GM12878 (cell line): ENCODE data around the gene GPC5. TPM values are rescaled to one million over a fixed set of nuclear protein-coding genes. Genes with fewer than 3 reads are reported as not detected.

ENCODE experiments used
- ATAC-seq: fragments of 200-7000 bp; cut with Tn5 transposase; 3 replicates; pipeline ENCODE4 v1.9.1; 2020; ENCODE audit warnings: mild to moderate bottlenecking, moderate library complexity
- BruUV-seq: library from RNA; stranded (reverse); fragments of 400-500 nt; replicated peaks from 2 replicates; lab custom pipeline; 2021; lab: Mats Ljungman, UMichigan
- CTCF ChIA-PET: fragments of 300-600 bp; sonication (Branson Sonifier 250); formaldehyde crosslinking; extraction: SDS; loops from one replicate; lab custom pipeline; 2021; ENCODE audit warnings: inconsistent platforms; lab: Yijun Ruan, JAX
- POLR2A ChIA-PET: fragments of 350-600 bp; formaldehyde crosslinking; extraction: SDS; loops from one replicate; lab custom pipeline; 2021; ENCODE audit warnings: inconsistent platforms; lab: Charles Lee
- RAD21 ChIA-PET: fragments of 300-600 bp; sonication (Branson Sonifier 250); formaldehyde crosslinking; loops from one replicate; lab custom pipeline; 2023; ENCODE audit warnings: antibody characterized with exemption; ENCODE audit not compliant: unreplicated experiment; lab: Charles Lee
- SMC1A ChIA-PET: fragments of 300-600 bp; sonication (Branson Sonifier 250); formaldehyde crosslinking; loops from one replicate; lab custom pipeline; 2023; ENCODE audit not compliant: unreplicated experiment, uncharacterized antibody; lab: Charles Lee
- DNase-seq: peaks from one replicate; pipeline ENCODE4 v3.0.0-alpha.2; 2011; ENCODE audit warnings: low read depth, low spot score
- FAIRE-seq: peaks from 3 replicates; lab custom pipeline; 2011; peaks lifted over from hg19 to GRCh38; lab: Jason Lieb, UNC
- H2AFZ ChIP-seq: 2 replicates; pipeline ENCODE4 v1.6.0; 2011; ENCODE audit warnings: low read depth, low read length, control low read depth; ENCODE audit not compliant: control insufficient read depth
- H3K27ac ChIP-seq: 2 replicates; pipeline ENCODE4 v1.5.1; 2011; ENCODE audit warnings: control low read depth; ENCODE audit not compliant: control insufficient read depth, insufficient read depth
- H3K27me3 ChIP-seq, 2 experiments: replicated peaks in 1 of 2; 2 replicates each; pipeline versions ENCODE4 v1.6.0 to v1.6.1; 2011; ENCODE audit warnings: low read length in 1 of 2; ENCODE audit not compliant: control insufficient read depth in 2 of 2, insufficient read depth in 2 of 2
- H3K36me3 ChIP-seq, 2 experiments: 2 replicates each; pipeline ENCODE4 v1.5.1; 2011; ENCODE audit warnings: low read length in 1 of 2; ENCODE audit not compliant: control insufficient read depth in 2 of 2, insufficient read depth in 2 of 2
- H3K4me1 ChIP-seq: 2 replicates; pipeline ENCODE4 v1.6.1; 2011; ENCODE audit warnings: mild to moderate bottlenecking, low read length, moderate library complexity, mixed read lengths; ENCODE audit not compliant: control insufficient read depth, insufficient read depth
- H3K4me2 ChIP-seq: 2 replicates; pipeline ENCODE4 v1.6.0; 2011; ENCODE audit warnings: control low read depth; ENCODE audit not compliant: control insufficient read depth, insufficient read depth
- H3K4me3 ChIP-seq: fragments of 200-600 bp; sonication (generic); 2 replicates; pipeline ENCODE4 v1.5.1; 2016
- H3K79me2 ChIP-seq: 2 replicates; pipeline ENCODE4 v1.6.0; 2011; ENCODE audit warnings: low read length; ENCODE audit not compliant: control insufficient read depth, insufficient read depth
- H3K9ac ChIP-seq: 2 replicates; pipeline ENCODE4 v1.8.0; 2011; ENCODE audit warnings: low read length, control low read depth, mixed read lengths; ENCODE audit not compliant: control insufficient read depth, insufficient read depth
- H3K9me3 ChIP-seq: replicated peaks from 3 replicates; pipeline ENCODE4 v1.5.1; 2011; ENCODE audit warnings: mild to moderate bottlenecking, low read length; ENCODE audit not compliant: control insufficient read depth, insufficient read depth
- H4K20me1 ChIP-seq: 2 replicates; pipeline ENCODE4 v1.6.0; 2011; ENCODE audit not compliant: control insufficient read depth, insufficient read depth
- ATF7 ChIP-seq: fragments of 450-650 bp; IDR thresholded peaks from 2 replicates; pipeline ENCODE4 v1.6.1; 2016; ENCODE audit warnings: low read depth, mild to moderate bottlenecking
- CHD4 ChIP-seq: fragments of 200-600 bp; sonication (generic); IDR thresholded peaks from 2 replicates; pipeline ENCODE4 v1.6.1; 2016; ENCODE audit warnings: mild to moderate bottlenecking
- CREM ChIP-seq: IDR thresholded peaks from 2 replicates; pipeline ENCODE4 v1.6.1; 2014; ENCODE audit warnings: antibody characterized with exemption, low read depth
- ESRRA ChIP-seq: IDR thresholded peaks from 2 replicates; pipeline ENCODE4 v1.6.1; 2012; ENCODE audit warnings: mild to moderate bottlenecking, low read length, improper control_type of control experiment
- HCFC1 ChIP-seq: fragments of 150-350 bp; IDR thresholded peaks from 2 replicates; pipeline ENCODE4 v1.6.1; 2014; ENCODE audit warnings: low read length
- MEF2A ChIP-seq: IDR thresholded peaks from 2 replicates; pipeline ENCODE4 v1.6.1; 2011; ENCODE audit warnings: low read depth, mild to moderate bottlenecking, low read length, moderate library complexity; ENCODE audit not compliant: insufficient read depth
- MYC ChIP-seq: IDR thresholded peaks from 2 replicates; pipeline ENCODE4 v1.6.1; 2011; ENCODE audit warnings: mild to moderate bottlenecking, low read length, moderate library complexity, inconsistent platforms; ENCODE audit not compliant: insufficient read depth, insufficient replicate concordance, insufficient read length, severe bottlenecking
- NBN ChIP-seq: fragments of 450-650 bp; IDR thresholded peaks from 2 replicates; pipeline ENCODE4 v1.6.1; 2016
- NFXL1 ChIP-seq: fragments of 450-650 bp; IDR thresholded peaks from 2 replicates; pipeline ENCODE4 v1.6.1; 2017; ENCODE audit warnings: antibody characterized with exemption, mild to moderate bottlenecking, borderline replicate concordance
- PBX3 ChIP-seq: IDR thresholded peaks from 2 replicates; pipeline ENCODE4 v1.6.1; 2011; ENCODE audit warnings: mild to moderate bottlenecking, low read depth, low read length, moderate library complexity; ENCODE audit not compliant: insufficient replicate concordance
- STAT1 ChIP-seq: fragments of 450-650 bp; conservative IDR thresholded peaks from 2 replicates; pipeline ENCODE4 v1.6.1; 2014; ENCODE audit warnings: antibody characterized with exemption, mild to moderate bottlenecking
- STAT3 ChIP-seq: IDR thresholded peaks from 2 replicates; pipeline ENCODE4 v1.6.1; 2011; ENCODE audit warnings: low read depth, low read length, improper control_type of control experiment
- USF1 ChIP-seq: IDR thresholded peaks from 2 replicates; pipeline ENCODE4 v1.6.1; 2011; ENCODE audit warnings: borderline replicate concordance, low read depth, mild to moderate bottlenecking, moderate library complexity, mixed read lengths, low read length; ENCODE audit not compliant: insufficient read depth; ENCODE audit errors: extremely low read length
- ZNF24 ChIP-seq: fragments of 450-650 bp; IDR thresholded peaks from 2 replicates; pipeline ENCODE4 v1.6.1; 2017; ENCODE audit warnings: antibody characterized with exemption, mild to moderate bottlenecking
- ZNF384 ChIP-seq: IDR thresholded peaks from 2 replicates; pipeline ENCODE4 v1.6.1; 2012; ENCODE audit warnings: low read depth, mild to moderate bottlenecking, low read length, improper control_type of control experiment, borderline replicate concordance
- WGBS: methylation state at CpG from one replicate; pipeline ENCODE4 v1.1.6; 2016; ENCODE audit warnings: low lambda C conversion rate; ENCODE audit not compliant: insufficient replicate concordance, insufficient coverage; ENCODE audit errors: missing lambda C conversion rate; 5-methylcytosine and 5-hydroxymethylcytosine counted together
- in situ Hi-C: fragments of 300-500 bp; cut with MboI; formaldehyde crosslinking; loops from 9 replicates; pipeline ENCODE4 v1.14.3; 2018; ENCODE audit warnings: mixed read lengths
- intact Hi-C: fragments of 100-400 bp; cut with micrococcal nuclease; formaldehyde crosslinking; loops from one replicate; pipeline ENCODE4 v1.14.2; 2022; ENCODE audit not compliant: unreplicated experiment
- polyA plus RNA-seq, 11 experiments: library from polyadenylated mRNA; depleted of rRNA in 4 of 11; unstranded in 6 of 11; stranded (reverse) in 5 of 11; fragments of >200 nt; fragmentation: Nextera tagmentation in 4 of 11; fragmentation: Illumina TruSeq in 1 of 11; extraction: Ambion mirVana in 4 of 11; extraction: Trizol in 1 of 11; gene quantifications; 1 replicate in 1 of 11; 2 replicates in 10 of 11; pipeline versions ENCODE4 v1.2.1 to v1.2.3, GENCODE V29; 2011 to 2016; ENCODE audit warnings: inconsistent platforms in 2 of 11, missing spikeins in 2 of 11, low read depth in 1 of 11
- total RNA-seq, 4 experiments: library from RNA; depleted of rRNA in 3 of 4; stranded (reverse); fragments of >200 nt in 3 of 4; fragmentation: Illumina TruSeq in 1 of 4; extraction: Trizol in 1 of 4; gene quantifications; 2 replicates each; pipeline versions ENCODE4 v1.2.1 to v1.2.3, GENCODE V29; 2013 to 2021
- TF ChIP-seq, protein P1 (sequence below): fragments of 450-650 bp; IDR thresholded peaks from 2 replicates; pipeline ENCODE4 v1.6.1; 2016; ENCODE audit warnings: mild to moderate bottlenecking, moderate library complexity, borderline replicate concordance

The GPC5 gene
- total and polyA plus RNA-seq, 10 of the 15 experiments (the other 5 are each of a cell fraction or from before 2014, with no cell fraction given), result 0.05 to 0.87 (median 0.44) TPM; not detected in 1

DNA sequence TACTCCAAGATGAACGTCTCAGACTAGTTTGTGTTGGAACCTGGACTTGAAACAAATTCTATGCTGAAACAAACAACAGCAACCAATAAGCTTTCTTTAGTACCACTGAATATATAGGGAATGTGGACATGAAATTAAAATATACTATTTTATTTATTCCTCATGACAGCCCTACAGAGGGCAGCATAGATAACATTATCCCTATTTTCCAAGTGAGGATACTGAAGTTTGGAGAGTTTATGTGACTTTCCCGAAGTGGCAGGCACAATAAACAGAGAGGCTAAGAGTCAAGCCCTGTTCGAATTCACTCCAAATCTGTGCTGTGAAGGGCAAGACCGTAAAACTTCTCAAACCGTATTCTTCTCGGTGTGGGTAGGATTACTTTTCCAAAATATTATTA lies 1318.3 kb downstream of the GPC5 start:
- CTCF ChIA-PET, result no interaction called here
- in situ Hi-C loops, result no loop called here

More for the DNA sequence above, 1318.3 kb downstream of the GPC5 start:
- H4K20me1 ChIP-seq, result no peaks in the 10 kb centered on the region
- POLR2A ChIA-PET, result no interaction called here
- no peaks in the 10 kb centered on the region for H3K79me2 ChIP-seq
- no peak for DNase-seq
- H3K4me3 ChIP-seq, result no peak overlapping the region
- TF ChIP-seq, protein P1, sequence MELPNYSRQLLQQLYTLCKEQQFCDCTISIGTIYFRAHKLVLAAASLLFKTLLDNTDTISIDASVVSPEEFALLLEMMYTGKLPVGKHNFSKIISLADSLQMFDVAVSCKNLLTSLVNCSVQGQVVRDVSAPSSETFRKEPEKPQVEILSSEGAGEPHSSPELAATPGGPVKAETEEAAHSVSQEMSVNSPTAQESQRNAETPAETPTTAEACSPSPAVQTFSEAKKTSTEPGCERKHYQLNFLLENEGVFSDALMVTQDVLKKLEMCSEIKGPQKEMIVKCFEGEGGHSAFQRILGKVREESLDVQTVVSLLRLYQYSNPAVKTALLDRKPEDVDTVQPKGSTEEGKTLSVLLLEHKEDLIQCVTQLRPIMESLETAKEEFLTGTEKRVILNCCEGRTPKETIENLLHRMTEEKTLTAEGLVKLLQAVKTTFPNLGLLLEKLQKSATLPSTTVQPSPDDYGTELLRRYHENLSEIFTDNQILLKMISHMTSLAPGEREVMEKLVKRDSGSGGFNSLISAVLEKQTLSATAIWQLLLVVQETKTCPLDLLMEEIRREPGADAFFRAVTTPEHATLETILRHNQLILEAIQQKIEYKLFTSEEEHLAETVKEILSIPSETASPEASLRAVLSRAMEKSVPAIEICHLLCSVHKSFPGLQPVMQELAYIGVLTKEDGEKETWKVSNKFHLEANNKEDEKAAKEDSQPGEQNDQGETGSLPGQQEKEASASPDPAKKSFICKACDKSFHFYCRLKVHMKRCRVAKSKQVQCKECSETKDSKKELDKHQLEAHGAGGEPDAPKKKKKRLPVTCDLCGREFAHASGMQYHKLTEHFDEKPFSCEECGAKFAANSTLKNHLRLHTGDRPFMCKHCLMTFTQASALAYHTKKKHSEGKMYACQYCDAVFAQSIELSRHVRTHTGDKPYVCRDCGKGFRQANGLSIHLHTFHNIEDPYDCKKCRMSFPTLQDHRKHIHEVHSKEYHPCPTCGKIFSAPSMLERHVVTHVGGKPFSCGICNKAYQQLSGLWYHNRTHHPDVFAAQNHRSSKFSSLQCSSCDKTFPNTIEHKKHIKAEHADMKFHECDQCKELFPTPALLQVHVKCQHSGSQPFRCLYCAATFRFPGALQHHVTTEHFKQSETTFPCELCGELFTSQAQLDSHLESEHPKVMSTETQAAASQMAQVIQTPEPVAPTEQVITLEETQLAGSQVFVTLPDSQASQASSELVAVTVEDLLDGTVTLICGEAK, result no peak
- TF ChIP-seq NFXL1, result no peak
- TF ChIP-seq STAT3, result no peak
- no peak for TF ChIP-seq MYC
- no peak for TF ChIP-seq ZNF384
- no peak for TF ChIP-seq STAT1
- TF ChIP-seq ZNF24, result no peak
- TF ChIP-seq ATF7, result no peak
- no peak for TF ChIP-seq MEF2A
- no peak for TF ChIP-seq CHD4
- no peak for TF ChIP-seq HCFC1
- TF ChIP-seq NBN, result no peak
- no peak for TF ChIP-seq CREM
- TF ChIP-seq PBX3, result no peak
- no peak for TF ChIP-seq USF1
- no peak for TF ChIP-seq ESRRA
- TF ChIP-seq, all 136 proteins: peak for 0
- H3K9ac ChIP-seq, result no peak overlapping the region
- no peak overlapping the region for H3K27ac ChIP-seq
- no peaks in the 10 kb centered on the region for H3K27me3 ChIP-seq
- no peaks in the 10 kb centered on the region for H3K9me3 ChIP-seq
- no peaks in the 10 kb centered on the region for H3K36me3 ChIP-seq
- ATAC-seq, result no peak
- intact Hi-C loops, result no loop called here
- 18% methylated on average over 6 of the region's 6 CpGs for WGBS
- no TSS peak for BruUV-seq
- no peak overlapping the region for H2AFZ ChIP-seq
- FAIRE-seq, result no peak
- H3K4me1 ChIP-seq, result no peaks in the 10 kb centered on the region
- no peak overlapping the region for H3K4me2 ChIP-seq
- ChIA-PET SMC1A (no interaction called here), RAD21 (no interaction called here)
